Endothelial cell of umbilical vein (primary cell): ENCODE data around the gene ST3GAL4. TPM values are rescaled to one million over a fixed set of nuclear protein-coding genes. Genes with fewer than 3 reads are reported as not detected.

Source experiments
- BruUV-seq: library from RNA; stranded (reverse); fragments of 400-500 nt; replicated peaks from 2 replicates; lab custom pipeline; 2021; lab: Mats Ljungman, UMichigan
- CTCF ChIA-PET: fragments of 300-600, 350-600 bp; sonication (Branson Sonifier 250); formaldehyde crosslinking; loops from one replicate; lab custom pipeline; 2021; ENCODE audit warnings: antibody characterized with exemption, inconsistent platforms; lab: Charles Lee
- POLR2A ChIA-PET: fragments of 300-600, 350-600 bp; sonication (Branson Sonifier 250); formaldehyde crosslinking; loops from one replicate; lab custom pipeline; 2021; ENCODE audit warnings: antibody characterized with exemption, inconsistent platforms; lab: Charles Lee
- DNase-seq: peaks from one replicate; pipeline ENCODE4 v3.0.0-alpha.2; 2011; ENCODE audit warnings: low read depth, low spot score
- FAIRE-seq: peaks from 2 replicates; lab custom pipeline; 2011; peaks lifted over from hg19 to GRCh38; lab: Jason Lieb, UNC
- H2AFZ ChIP-seq: 2 replicates; pipeline ENCODE4 v1.6.0; 2012; ENCODE audit warnings: low read depth, low read length, control low read depth, inconsistent platforms
- H3K27ac ChIP-seq: 2 replicates; pipeline ENCODE4 v1.5.1; 2011; ENCODE audit warnings: low read depth, mild to moderate bottlenecking, control low read depth, low read length, moderate library complexity; ENCODE audit not compliant: insufficient read depth
- H3K27me3 ChIP-seq, 2 experiments: 2 replicates each; pipeline versions ENCODE4 v1.6.0 to v1.6.1; 2011; ENCODE audit warnings: low read length in 2 of 2, mixed read lengths in 1 of 2; ENCODE audit not compliant: control insufficient read depth in 2 of 2, insufficient read depth in 2 of 2
- H3K36me3 ChIP-seq, 2 experiments: 2 replicates in 1 of 2; 3 replicates in 1 of 2; pipeline ENCODE4 v1.5.1; 2011; ENCODE audit warnings: low read length in 2 of 2, mild to moderate bottlenecking in 1 of 2, moderate library complexity in 1 of 2; ENCODE audit not compliant: control insufficient read depth in 2 of 2, insufficient read depth in 2 of 2; ENCODE audit errors: extremely low read depth in 1 of 2
- H3K4me1 ChIP-seq: 3 replicates; pipeline ENCODE4 v1.5.1; 2011; ENCODE audit warnings: mild to moderate bottlenecking, low read length; ENCODE audit not compliant: control insufficient read depth, insufficient read depth; ENCODE audit errors: extremely low read depth
- H3K4me2 ChIP-seq: 2 replicates; pipeline ENCODE4 v1.6.1; 2011; ENCODE audit warnings: low read length, control low read depth, mixed read lengths; ENCODE audit not compliant: insufficient read depth
- H3K4me3 ChIP-seq, 3 experiments: fragments of 200-600 bp in 1 of 3; sonication (generic), shearing (Covaris generic) in 1 of 3; replicated peaks in 1 of 3; 2 replicates each; pipeline ENCODE4 v1.5.1; 2011 to 2016; ENCODE audit warnings: control low read depth in 3 of 3, low read length in 3 of 3, mild to moderate bottlenecking in 2 of 3, inconsistent platforms in 1 of 3, low read depth in 1 of 3, moderate library complexity in 1 of 3; ENCODE audit not compliant: insufficient read depth in 1 of 3
- H3K79me2 ChIP-seq: 2 replicates; pipeline ENCODE4 v1.6.0; 2012; ENCODE audit warnings: low read length, inconsistent platforms; ENCODE audit not compliant: control insufficient read depth, insufficient read depth
- H3K9ac ChIP-seq: replicated peaks from 2 replicates; pipeline ENCODE3; 2011; ENCODE audit warnings: low read length, control low read depth; ENCODE audit not compliant: insufficient read depth; ENCODE audit errors: extremely low read depth
- H3K9me1 ChIP-seq: replicated peaks from 3 replicates; pipeline ENCODE4 v1.6.0; 2011; ENCODE audit warnings: mild to moderate bottlenecking, low read length; ENCODE audit not compliant: control insufficient read depth, insufficient read depth; ENCODE audit errors: extremely low read depth
- H3K9me3 ChIP-seq: replicated peaks from 2 replicates; pipeline ENCODE4 v1.5.1; 2012; ENCODE audit warnings: low read length, inconsistent platforms; ENCODE audit not compliant: control insufficient read depth, insufficient read depth
- H4K20me1 ChIP-seq: replicated peaks from 2 replicates; pipeline ENCODE3; 2011; ENCODE audit warnings: mild to moderate bottlenecking, low read length; ENCODE audit not compliant: control insufficient read depth, insufficient read depth; ENCODE audit errors: extremely low read depth
- CTCF ChIP-seq, 2 donors: IDR thresholded peaks; 1 replicate in 1 of 2; 2 replicates in 1 of 2; pipeline ENCODE4 v1.5.1; 2011; ENCODE audit warnings: low read length in 2 of 2, mild to moderate bottlenecking in 2 of 2, moderate library complexity in 2 of 2, control low read depth in 1 of 2, inconsistent platforms in 1 of 2, low read depth in 1 of 2; ENCODE audit not compliant: insufficient read depth in 1 of 2; ENCODE audit errors: extremely low read depth in 1 of 2
- EZH2 ChIP-seq: IDR thresholded peaks from 2 replicates; pipeline ENCODE4 v1.6.1; 2012; ENCODE audit warnings: borderline replicate concordance, low read depth, mild to moderate bottlenecking, moderate library complexity, low read length, inconsistent platforms; ENCODE audit not compliant: severe bottlenecking
- FOS ChIP-seq: IDR thresholded peaks from 2 replicates; pipeline ENCODE4 v1.6.1; 2011; ENCODE audit warnings: mild to moderate bottlenecking, low read length, moderate library complexity, borderline replicate concordance; ENCODE audit not compliant: insufficient read depth
- GATA2 ChIP-seq: IDR thresholded peaks from 2 replicates; pipeline ENCODE4 v1.7.0; 2011; ENCODE audit warnings: low read depth, mild to moderate bottlenecking, moderate library complexity, mixed read lengths, low read length; ENCODE audit not compliant: insufficient read length, insufficient read depth
- JUN ChIP-seq: IDR thresholded peaks from 2 replicates; pipeline ENCODE4 v1.6.1; 2011; ENCODE audit warnings: borderline replicate concordance, low read depth; ENCODE audit not compliant: insufficient read length, insufficient read depth
- MAX ChIP-seq: IDR thresholded peaks from 2 replicates; pipeline ENCODE4 v1.6.1; 2011; ENCODE audit not compliant: insufficient read depth, insufficient read length
- MYC ChIP-seq: IDR thresholded peaks from one replicate; pipeline ENCODE4 v1.6.1; 2011; ENCODE audit warnings: mild to moderate bottlenecking, low read depth, low read length
- POLR2A ChIP-seq: IDR thresholded peaks from 2 replicates; pipeline ENCODE4 v1.6.1; 2012; ENCODE audit warnings: low read depth, mild to moderate bottlenecking, control low read depth, low read length
- POLR2AphosphoS5 ChIP-seq: IDR thresholded peaks from 2 replicates; pipeline ENCODE4 v1.6.1; 2012; ENCODE audit warnings: low read depth, mild to moderate bottlenecking, control low read depth, low read length, moderate library complexity; ENCODE audit not compliant: insufficient read depth
- dilution Hi-C: fragments of 300-500 bp; cut with MboI; formaldehyde crosslinking; loops from one replicate; pipeline ENCODE4 v1.15.0; 2019; ENCODE audit warnings: low sequenced_read_pairs; ENCODE audit not compliant: extremely low pct_ligation_motif_present
- intact Hi-C: fragments of 100-400 bp; cut with micrococcal nuclease; formaldehyde crosslinking; loops from one replicate; pipeline ENCODE4 v1.10.0; 2022
- polyA plus RNA-seq, 4 experiments: library from polyadenylated mRNA; depleted of rRNA in 3 of 4; stranded (reverse) in 3 of 4; unstranded in 1 of 4; fragments of >200 nt; gene quantifications; 2 replicates each; pipeline versions ENCODE4 v1.2.1 to v1.2.3, GENCODE V29; 2011 to 2012; ENCODE audit warnings: missing spikeins in 1 of 4
- total RNA-seq: library from RNA; stranded (reverse); gene quantifications from 2 replicates; pipeline ENCODE4 v1.2.3, GENCODE V29; 2021

ST3GAL4 gene
- total and polyA plus RNA-seq, 2 donors (not counting 3 experiments of a cell fraction or from before 2014, with no cell fraction given): 17.7 to 19.4 TPM

- DNase-seq: no peak
- H3K9ac ChIP-seq: no peak overlapping the region
- no peak overlapping the region for H3K4me2 ChIP-seq
- no peak for FAIRE-seq
- BruUV-seq: no TSS peak
- CTCF ChIA-PET: interaction anchor here (3.1 kb wide), 1 partner anchor 67 kb away, joined by 12 read pairs; no protein-coding TSS in a partner anchor
- H2AFZ ChIP-seq: no peak overlapping the region
- H3K79me2 ChIP-seq: no peaks in the 10 kb centered on the region
- POLR2A ChIA-PET: no interaction called here
- H3K4me1 ChIP-seq: peaks cover 9% of the 10 kb centered on the region
- TF ChIP-seq CTCF (IDR thresholded peaks at IDR 0.05; ENCODE audit: extremely low read depth in 1 of 2, insufficient read depth in 1 of 2, low read depth in 1 of 2, low read length in 2 of 2) (no peak), JUN (no peak), POLR2A (no peak), GATA2 (no peak), MYC (no peak), MAX (no peak), EZH2 (no peak), POLR2AphosphoS5 (no peak), FOS (no peak)
- no peaks in the 10 kb centered on the region for H3K27me3 ChIP-seq
- dilution Hi-C loops (no loop called here), intact Hi-C loops (no loop called here)
- H3K4me3 ChIP-seq: no peak overlapping the region
- no peak overlapping the region for H3K27ac ChIP-seq
- no peaks in the 10 kb centered on the region for H4K20me1 ChIP-seq
- H3K9me3 ChIP-seq: no peaks in the 10 kb centered on the region
- no peaks in the 10 kb centered on the region for H3K9me1 ChIP-seq
- H3K36me3 ChIP-seq: peaks cover 0 to 1% of the 10 kb centered on the region in 2 experiments
These were observed 57.9 kb downstream of the ST3GAL4 start for GRCh38 chr11:126413426-126413825.
